ENCODE measurements around the gene ENPP7. TPM values are rescaled to one million over a fixed set of nuclear protein-coding genes. Genes with fewer than 3 reads are reported as not detected.

Gene ENPP7
- total and polyA plus RNA-seq, 10 donors = 0.34 to 0.85 (median 0.51) TPM; not detected in 5

DNA sequence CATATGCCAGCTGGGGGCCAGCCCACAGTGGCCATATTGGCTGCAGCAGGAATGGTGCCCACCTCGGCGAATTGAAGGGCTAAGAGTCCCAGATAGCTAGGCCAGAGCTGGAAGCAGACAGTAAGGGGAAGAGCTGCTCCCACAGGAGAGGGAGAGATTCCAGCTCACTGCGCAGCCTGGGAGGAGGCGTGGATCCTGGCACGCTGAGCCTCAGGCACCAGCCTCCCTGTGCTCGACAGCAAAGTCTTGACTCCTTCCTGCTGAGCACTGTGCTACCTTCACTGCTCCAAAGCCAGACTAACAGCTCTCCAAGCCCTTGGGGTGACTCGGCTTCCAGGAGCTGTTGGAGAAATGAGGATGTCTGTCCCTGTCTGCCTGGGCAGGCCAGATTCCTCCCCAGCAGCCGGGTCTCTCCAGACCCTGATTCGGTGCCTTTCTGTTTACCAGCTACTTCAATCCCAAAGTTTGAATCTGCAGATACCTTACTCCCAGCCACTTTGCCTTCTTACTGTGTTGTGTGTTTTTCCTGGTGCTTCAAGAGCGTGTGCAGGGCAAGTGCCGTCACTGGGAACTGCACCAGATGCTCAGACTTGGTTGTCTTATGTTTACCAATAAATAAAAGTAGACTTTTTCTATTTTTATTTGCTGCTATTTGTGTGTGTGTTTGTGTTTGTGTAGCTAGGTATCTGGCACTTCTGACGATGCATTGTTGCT, 56.3 kb downstream of the ENPP7 start:
- Histone ChIP-seq H3K4me1 (peaks cover 12 to 37% (median 29%) of the 10 kb centered on the region in 6 donors), H3K4me3 (no peak overlapping the region), H3K36me3 (peaks cover 0 to 20% (median 0%) of the 10 kb centered on the region in 6 donors), H3K9me3 (no peaks in the 10 kb centered on the region), H3K27ac (no peak overlapping the region), H3K27me3 (replicated peaks in 1 of 7) (peaks cover 24 to 100% (median 56%) of the 10 kb centered on the region in 7 donors)
- no peak for DNase-seq
- no peak for TF ChIP-seq POLR2A (IDR thresholded peaks at IDR 0.05)
- TF ChIP-seq, protein P1, sequence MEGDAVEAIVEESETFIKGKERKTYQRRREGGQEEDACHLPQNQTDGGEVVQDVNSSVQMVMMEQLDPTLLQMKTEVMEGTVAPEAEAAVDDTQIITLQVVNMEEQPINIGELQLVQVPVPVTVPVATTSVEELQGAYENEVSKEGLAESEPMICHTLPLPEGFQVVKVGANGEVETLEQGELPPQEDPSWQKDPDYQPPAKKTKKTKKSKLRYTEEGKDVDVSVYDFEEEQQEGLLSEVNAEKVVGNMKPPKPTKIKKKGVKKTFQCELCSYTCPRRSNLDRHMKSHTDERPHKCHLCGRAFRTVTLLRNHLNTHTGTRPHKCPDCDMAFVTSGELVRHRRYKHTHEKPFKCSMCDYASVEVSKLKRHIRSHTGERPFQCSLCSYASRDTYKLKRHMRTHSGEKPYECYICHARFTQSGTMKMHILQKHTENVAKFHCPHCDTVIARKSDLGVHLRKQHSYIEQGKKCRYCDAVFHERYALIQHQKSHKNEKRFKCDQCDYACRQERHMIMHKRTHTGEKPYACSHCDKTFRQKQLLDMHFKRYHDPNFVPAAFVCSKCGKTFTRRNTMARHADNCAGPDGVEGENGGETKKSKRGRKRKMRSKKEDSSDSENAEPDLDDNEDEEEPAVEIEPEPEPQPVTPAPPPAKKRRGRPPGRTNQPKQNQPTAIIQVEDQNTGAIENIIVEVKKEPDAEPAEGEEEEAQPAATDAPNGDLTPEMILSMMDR (IDR thresholded peaks at IDR 0.05 in 8 of 11, conservative IDR thresholded peaks at IDR 0.05 in 3 of 11) = no peak
- intact Hi-C loops (cut with DNase I; ENCODE audit: low total_unique reads) = no loop called here
- 86 to 93% (median 90%) methylated on average over 12 of the region's 12 CpGs for WGBS, 5 donors

DNA sequence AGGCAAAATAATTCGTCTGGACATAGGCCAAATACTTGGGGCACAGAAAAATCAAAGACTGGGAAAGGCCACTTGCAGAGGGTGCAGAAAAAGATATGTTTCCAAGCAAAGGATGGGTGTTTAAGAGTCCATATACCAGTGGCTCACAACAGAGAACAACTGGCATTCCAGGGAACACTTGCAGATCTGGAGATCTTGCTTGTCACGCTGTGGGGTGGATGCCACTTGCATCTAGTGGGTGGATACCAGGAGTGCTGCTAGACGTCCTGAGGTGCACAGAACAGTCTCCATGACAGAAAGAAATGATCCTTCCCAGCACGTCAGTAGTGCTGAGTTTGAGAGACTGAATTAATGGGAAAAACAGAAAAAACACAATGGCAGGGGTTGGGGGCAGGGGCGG, 57.7 kb downstream of the ENPP7 start:
- H3K4me1 ChIP-seq = peaks cover 12 to 46% (median 39%) of the 10 kb centered on the region in 6 donors
- H3K27me3 ChIP-seq (replicated peaks in 1 of 7) = peaks cover 26 to 100% (median 65%) of the 10 kb centered on the region in 7 donors
- 71 to 89% (median 79%) methylated on average over 5 of the region's 5 CpGs for WGBS, 5 donors
- intact Hi-C loops (cut with DNase I; ENCODE audit: low total_unique reads) = no loop called here
- H3K36me3 ChIP-seq = peaks cover 0 to 20% (median 0%) of the 10 kb centered on the region in 6 donors
- no peak overlapping the region for H3K4me3 ChIP-seq
- no peak overlapping the region for H3K27ac ChIP-seq
- TF ChIP-seq POLR2AphosphoS5 (IDR thresholded peaks at IDR 0.05) (no peak), POLR2A (IDR thresholded peaks at IDR 0.05) (no peak)
- TF ChIP-seq, protein P1 (IDR thresholded peaks at IDR 0.05 in 8 of 11, conservative IDR thresholded peaks at IDR 0.05 in 3 of 11) = no peak
- peak; percentile 9 for DNase-seq
- H3K9me3 ChIP-seq = no peaks in the 10 kb centered on the region

DNA sequence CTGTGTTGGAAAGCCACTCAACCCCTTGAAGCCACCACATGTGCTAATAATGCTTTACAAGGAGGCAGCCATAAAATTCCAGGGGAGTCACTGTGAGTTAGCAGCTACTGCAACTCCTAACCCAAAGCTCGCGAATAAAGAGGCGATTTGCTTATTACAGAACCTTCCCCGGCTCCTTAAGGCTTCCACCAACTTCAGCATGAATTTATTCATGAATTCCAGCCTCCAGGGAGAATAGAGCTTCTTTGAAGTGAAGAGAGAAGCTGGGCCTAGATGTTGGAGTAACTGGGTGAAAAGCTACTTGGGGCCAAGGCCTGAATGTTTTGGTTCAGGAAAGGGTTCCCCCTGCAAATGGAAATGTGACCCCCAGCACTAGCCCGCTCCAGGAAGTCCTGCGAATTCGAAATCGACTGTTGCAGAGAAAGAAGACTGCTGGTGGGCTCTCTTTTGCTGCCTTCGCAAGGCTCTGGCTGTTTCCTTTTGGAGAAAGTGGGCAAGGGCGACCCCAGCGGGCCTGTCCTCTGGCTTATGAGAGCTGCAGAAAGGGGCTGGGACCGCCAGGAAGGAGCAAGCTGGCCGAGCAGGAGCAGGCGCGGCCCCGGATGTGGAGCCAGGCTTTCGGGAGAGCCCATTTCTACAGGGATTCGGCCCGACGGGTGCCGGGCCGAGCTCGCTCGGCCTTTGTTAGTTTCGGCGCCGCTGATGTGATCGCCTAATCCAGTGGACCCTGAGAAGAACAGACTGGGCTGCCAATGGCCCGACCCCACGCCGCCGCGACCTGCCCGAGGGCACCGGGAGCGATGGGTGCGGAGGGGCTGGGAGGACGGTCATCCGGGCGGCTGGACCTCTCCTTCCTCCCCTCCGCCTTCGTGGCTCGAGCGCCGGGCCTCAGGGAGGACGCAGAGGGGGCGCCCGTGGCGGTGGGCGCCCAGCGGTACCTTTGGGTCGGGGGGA, 58.5 kb downstream of the ENPP7 start:
- WGBS, 5 donors = 18 to 23% (median 20%) methylated on average over 34 to 52 of the region's 52 CpGs
- peaks cover 0 to 12% (median 0%) of the 10 kb centered on the region in 6 donors for H3K36me3 ChIP-seq
- H3K9me3 ChIP-seq = no peaks in the 10 kb centered on the region
- no peak overlapping the region for H3K27ac ChIP-seq
- peak overlapping the region in 4 of 8 donors; percentile 4 to 50 (median 12) for H3K4me3 ChIP-seq
- no peak for TF ChIP-seq POLR2A (IDR thresholded peaks at IDR 0.05)
- TF ChIP-seq POLR2AphosphoS5 (IDR thresholded peaks at IDR 0.05) = no peak
- TF ChIP-seq, protein P1 (IDR thresholded peaks at IDR 0.05 in 8 of 11, conservative IDR thresholded peaks at IDR 0.05 in 3 of 11) = no peak
- H3K4me1 ChIP-seq = peaks cover 12 to 46% (median 39%) of the 10 kb centered on the region in 6 donors
- H3K27me3 ChIP-seq (replicated peaks in 1 of 7) = peaks cover 26 to 100% (median 68%) of the 10 kb centered on the region in 7 donors
- intact Hi-C loops (cut with DNase I; ENCODE audit: low total_unique reads) = no loop called here
- peak; percentile 78 for DNase-seq

All from spleen (tissue), 11 donors.